Measurements from ENCODE around the gene UBE2E3.

The UBE2E3 gene

GRCh38 chr2:180975585-180975984 is 4.8 kb upstream of the UBE2E3 start:
- TF ChIP-seq EZH2phosphoT487 (IDR thresholded peaks at IDR 0.05; ENCODE audit: low read depth) (no peak), CTCF (IDR thresholded peaks at IDR 0.05; ENCODE audit: low read depth, low read length) (no peak)
- H3K36me3 ChIP-seq (replicated peaks; ENCODE audit: low read depth, low read length) = no peaks in the 10 kb centered on the region
- no peak overlapping the region for H3K4me2 ChIP-seq (ENCODE audit: low read length)
- H3K9me3 ChIP-seq (ENCODE audit: insufficient read depth, low read length) = no peaks in the 10 kb centered on the region
- H4K20me1 ChIP-seq (ENCODE audit: insufficient read depth, low read length) = no peaks in the 10 kb centered on the region
- H3K9ac ChIP-seq (ENCODE audit: low read length) = no peak overlapping the region
- H3K79me2 ChIP-seq (ENCODE audit: low read length) = no peaks in the 10 kb centered on the region
- no peaks in the 10 kb centered on the region for H3K27me3 ChIP-seq (ENCODE audit: low read depth, low read length)
- no peak overlapping the region for H3K4me3 ChIP-seq (ENCODE audit: low read length)
- no peak overlapping the region for H2AFZ ChIP-seq (ENCODE audit: low read depth, low read length)
- peaks cover 8% of the 10 kb centered on the region for H3K4me1 ChIP-seq (ENCODE audit: low read length)
- H3K27ac ChIP-seq (ENCODE audit: low read length) = no peak overlapping the region

- no peaks in the 10 kb centered on the region for H4K20me1 ChIP-seq (ENCODE audit: insufficient read depth, low read length)
- no peaks in the 10 kb centered on the region for H3K9me3 ChIP-seq (ENCODE audit: insufficient read depth, low read length)
- H3K4me3 ChIP-seq (ENCODE audit: low read length) = peak overlapping the region; percentile 87
- H3K79me2 ChIP-seq (ENCODE audit: low read length) = peaks cover 14% of the 10 kb centered on the region
- peak overlapping the region; percentile 86 for H2AFZ ChIP-seq (ENCODE audit: low read depth, low read length)
- peaks cover 5% of the 10 kb centered on the region for H3K36me3 ChIP-seq (replicated peaks; ENCODE audit: low read depth, low read length)
- H3K27me3 ChIP-seq (ENCODE audit: low read depth, low read length) = no peaks in the 10 kb centered on the region
- peak overlapping the region; percentile 87 for H3K9ac ChIP-seq (ENCODE audit: low read length)
- TF ChIP-seq EZH2phosphoT487 (IDR thresholded peaks at IDR 0.05; ENCODE audit: low read depth) (no peak), CTCF (IDR thresholded peaks at IDR 0.05; ENCODE audit: low read depth, low read length) (no peak)
- peaks cover 29% of the 10 kb centered on the region for H3K4me1 ChIP-seq (ENCODE audit: low read length)
- H3K4me2 ChIP-seq (ENCODE audit: low read length) = peak overlapping the region; percentile 93
- no peak overlapping the region for H3K27ac ChIP-seq (ENCODE audit: low read length)
Measured at GRCh38 chr2:180978903-180979748, 1.3 kb upstream of the UBE2E3 start.

GRCh38 chr2:180979749-180980105 is 678 bp upstream of the UBE2E3 start:
- H3K4me2 ChIP-seq (ENCODE audit: low read length) = peak overlapping the region; percentile 93
- peak overlapping the region; percentile 86 for H2AFZ ChIP-seq (ENCODE audit: low read depth, low read length)
- peak overlapping the region; percentile 21 for H3K27ac ChIP-seq (ENCODE audit: low read length)
- TF ChIP-seq CTCF (IDR thresholded peaks at IDR 0.05; ENCODE audit: low read depth, low read length) (no peak), EZH2phosphoT487 (IDR thresholded peaks at IDR 0.05; ENCODE audit: low read depth) (no peak)
- H3K79me2 ChIP-seq (ENCODE audit: low read length) = peaks cover 18% of the 10 kb centered on the region
- H4K20me1 ChIP-seq (ENCODE audit: insufficient read depth, low read length) = no peaks in the 10 kb centered on the region
- no peaks in the 10 kb centered on the region for H3K27me3 ChIP-seq (ENCODE audit: low read depth, low read length)
- H3K4me1 ChIP-seq (ENCODE audit: low read length) = peaks cover 31% of the 10 kb centered on the region
- H3K36me3 ChIP-seq (replicated peaks; ENCODE audit: low read depth, low read length) = peaks cover 10% of the 10 kb centered on the region
- H3K9ac ChIP-seq (ENCODE audit: low read length) = peak overlapping the region; percentile 87
- no peaks in the 10 kb centered on the region for H3K9me3 ChIP-seq (ENCODE audit: insufficient read depth, low read length)
- H3K4me3 ChIP-seq (ENCODE audit: low read length) = peak overlapping the region; percentile 87

GRCh38 chr2:180980943-180981911 is 822 bp downstream of the UBE2E3 start:
- Histone ChIP-seq H3K9me3 (ENCODE audit: insufficient read depth, low read length) (no peaks in the 10 kb centered on the region), H2AFZ (ENCODE audit: low read depth, low read length) (peak overlapping the region; percentile 26), H3K79me2 (ENCODE audit: low read length) (peaks cover 26% of the 10 kb centered on the region), H3K4me1 (ENCODE audit: low read length) (peaks cover 31% of the 10 kb centered on the region), H3K27me3 (ENCODE audit: low read depth, low read length) (no peaks in the 10 kb centered on the region), H4K20me1 (ENCODE audit: insufficient read depth, low read length) (no peaks in the 10 kb centered on the region), H3K4me2 (ENCODE audit: low read length) (peak overlapping the region; percentile 90), H3K36me3 (replicated peaks; ENCODE audit: low read depth, low read length) (peaks cover 10% of the 10 kb centered on the region), H3K27ac (ENCODE audit: low read length) (peak overlapping the region; percentile 38; the same call in 1 of the 2 replicates), H3K9ac (ENCODE audit: low read length) (peak overlapping the region; percentile 87), H3K4me3 (ENCODE audit: low read length) (peak overlapping the region; percentile 87)
- TF ChIP-seq CTCF (IDR thresholded peaks at IDR 0.05; ENCODE audit: low read depth, low read length) = no peak
- TF ChIP-seq EZH2phosphoT487 (IDR thresholded peaks at IDR 0.05; ENCODE audit: low read depth) = no peak
